Hepatocyte (in vitro differentiated cells): Measurements from ENCODE around the gene PTPN14.
A peak's percentile ranks its signal among the peaks of the same experiment; 100 is the strongest.

ENCODE experiments used
- EZH2 ChIP-seq: fragments of 200-600 bp; sonication (generic); IDR thresholded peaks from 2 replicates; pipeline ENCODE4 v1.6.1; 2016; ENCODE audit warnings: antibody characterized with exemption, mild to moderate bottlenecking, borderline replicate concordance
- EZH2phosphoT487 ChIP-seq: fragments of 200-600 bp; sonication (generic); IDR thresholded peaks from one replicate; pipeline ENCODE4 v1.6.1; 2018; ENCODE audit warnings: antibody characterized with exemption, mild to moderate bottlenecking, low read depth, moderate library complexity; ENCODE audit not compliant: unreplicated experiment, severe bottlenecking
- TF ChIP-seq, protein P1 (sequence below): fragments of 200-600 bp; sonication (generic); IDR thresholded peaks from 2 replicates; pipeline ENCODE4 v1.5.1; 2016; ENCODE audit warnings: antibody characterized with exemption, mild to moderate bottlenecking; ENCODE audit not compliant: poor library complexity

- TF ChIP-seq, protein P1, sequence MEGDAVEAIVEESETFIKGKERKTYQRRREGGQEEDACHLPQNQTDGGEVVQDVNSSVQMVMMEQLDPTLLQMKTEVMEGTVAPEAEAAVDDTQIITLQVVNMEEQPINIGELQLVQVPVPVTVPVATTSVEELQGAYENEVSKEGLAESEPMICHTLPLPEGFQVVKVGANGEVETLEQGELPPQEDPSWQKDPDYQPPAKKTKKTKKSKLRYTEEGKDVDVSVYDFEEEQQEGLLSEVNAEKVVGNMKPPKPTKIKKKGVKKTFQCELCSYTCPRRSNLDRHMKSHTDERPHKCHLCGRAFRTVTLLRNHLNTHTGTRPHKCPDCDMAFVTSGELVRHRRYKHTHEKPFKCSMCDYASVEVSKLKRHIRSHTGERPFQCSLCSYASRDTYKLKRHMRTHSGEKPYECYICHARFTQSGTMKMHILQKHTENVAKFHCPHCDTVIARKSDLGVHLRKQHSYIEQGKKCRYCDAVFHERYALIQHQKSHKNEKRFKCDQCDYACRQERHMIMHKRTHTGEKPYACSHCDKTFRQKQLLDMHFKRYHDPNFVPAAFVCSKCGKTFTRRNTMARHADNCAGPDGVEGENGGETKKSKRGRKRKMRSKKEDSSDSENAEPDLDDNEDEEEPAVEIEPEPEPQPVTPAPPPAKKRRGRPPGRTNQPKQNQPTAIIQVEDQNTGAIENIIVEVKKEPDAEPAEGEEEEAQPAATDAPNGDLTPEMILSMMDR = no peak
- TF ChIP-seq EZH2 = no peak
- TF ChIP-seq EZH2phosphoT487 = peak; percentile 55
These were observed 111.9 kb downstream of the PTPN14 start for GRCh38 chr1:214439352-214440119.
